Measurements from ENCODE around the gene SLC38A8.

Gene SLC38A8

GRCh38 chr16:84029297-84030047 lies 13.1 kb downstream of the SLC38A8 start:
- TF ChIP-seq EP300 (IDR thresholded peaks at IDR 0.05; ENCODE audit: borderline replicate concordance) (no peak), EGR1 (IDR thresholded peaks at IDR 0.05) (no peak), YY1 (IDR thresholded peaks at IDR 0.05; ENCODE audit: low read depth) (no peak), CREB1 (IDR thresholded peaks at IDR 0.05; ENCODE audit: low read depth) (no peak), REST (IDR thresholded peaks at IDR 0.05; ENCODE audit: low read depth) (no peak)
- TF ChIP-seq, protein P1, sequence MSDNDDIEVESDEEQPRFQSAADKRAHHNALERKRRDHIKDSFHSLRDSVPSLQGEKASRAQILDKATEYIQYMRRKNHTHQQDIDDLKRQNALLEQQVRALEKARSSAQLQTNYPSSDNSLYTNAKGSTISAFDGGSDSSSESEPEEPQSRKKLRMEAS (IDR thresholded peaks at IDR 0.05): no peak

GRCh38 chr16:84027625-84028024 lies 15.0 kb downstream of the SLC38A8 start:
- no peak for TF ChIP-seq REST (IDR thresholded peaks at IDR 0.05; ENCODE audit: low read depth)
- TF ChIP-seq CEBPB (IDR thresholded peaks at IDR 0.05): no peak

GRCh38 chr16:84026606-84027005 lies 16.0 kb downstream of the SLC38A8 start:
- TF ChIP-seq NFIC (IDR thresholded peaks at IDR 0.05) (no peak), CEBPB (IDR thresholded peaks at IDR 0.05) (no peak), RAD21 (IDR thresholded peaks at IDR 0.05; ENCODE audit: low read depth) (no peak), TEAD4 (IDR thresholded peaks at IDR 0.05) (no peak), TAF1 (IDR thresholded peaks at IDR 0.05; ENCODE audit: low read depth) (no peak), ZBTB7A (IDR thresholded peaks at IDR 0.05; ENCODE audit: low read depth) (no peak), CREB1 (IDR thresholded peaks at IDR 0.05; ENCODE audit: low read depth) (no peak), EGR1 (IDR thresholded peaks at IDR 0.05) (no peak), TCF12 (IDR thresholded peaks at IDR 0.05; ENCODE audit: low read depth) (no peak), FOXM1 (IDR thresholded peaks at IDR 0.05; ENCODE audit: borderline replicate concordance, low read depth) (no peak), REST (IDR thresholded peaks at IDR 0.05; ENCODE audit: low read depth) (no peak), YY1 (IDR thresholded peaks at IDR 0.05; ENCODE audit: low read depth) (no peak), EP300 (IDR thresholded peaks at IDR 0.05; ENCODE audit: borderline replicate concordance) (no peak)
- TF ChIP-seq, protein P2, sequence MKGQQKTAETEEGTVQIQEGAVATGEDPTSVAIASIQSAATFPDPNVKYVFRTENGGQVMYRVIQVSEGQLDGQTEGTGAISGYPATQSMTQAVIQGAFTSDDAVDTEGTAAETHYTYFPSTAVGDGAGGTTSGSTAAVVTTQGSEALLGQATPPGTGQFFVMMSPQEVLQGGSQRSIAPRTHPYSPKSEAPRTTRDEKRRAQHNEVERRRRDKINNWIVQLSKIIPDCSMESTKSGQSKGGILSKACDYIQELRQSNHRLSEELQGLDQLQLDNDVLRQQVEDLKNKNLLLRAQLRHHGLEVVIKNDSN (IDR thresholded peaks at IDR 0.05): no peak
- TF ChIP-seq, protein P1 (IDR thresholded peaks at IDR 0.05): no peak

DNA sequence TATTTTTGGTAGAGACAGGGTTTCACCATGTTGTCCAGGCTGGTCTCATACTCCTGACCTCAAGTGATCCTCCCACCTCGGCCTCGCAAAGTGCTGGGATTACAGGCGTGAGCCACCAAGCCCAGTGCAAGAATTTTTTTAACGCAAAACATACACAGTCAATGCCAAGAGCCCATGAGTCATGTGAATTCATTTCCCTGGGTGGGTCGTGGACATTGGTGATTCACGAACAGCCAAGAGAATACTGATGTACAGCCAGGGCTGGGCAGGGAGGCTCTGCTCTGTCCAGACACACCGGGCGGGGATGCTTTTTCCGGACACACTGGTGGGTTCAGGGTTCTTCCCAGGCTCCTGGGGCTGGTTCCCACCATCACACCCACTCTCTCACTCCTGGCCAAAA lies 17.7 kb downstream of the SLC38A8 start:
- TF ChIP-seq CREB1 (IDR thresholded peaks at IDR 0.05; ENCODE audit: low read depth) (no peak), TCF12 (IDR thresholded peaks at IDR 0.05; ENCODE audit: low read depth) (no peak), YY1 (IDR thresholded peaks at IDR 0.05; ENCODE audit: low read depth) (no peak), ZBTB7A (IDR thresholded peaks at IDR 0.05; ENCODE audit: low read depth) (no peak), EP300 (IDR thresholded peaks at IDR 0.05; ENCODE audit: borderline replicate concordance) (no peak), FOXM1 (IDR thresholded peaks at IDR 0.05; ENCODE audit: borderline replicate concordance, low read depth) (no peak), NFIC (IDR thresholded peaks at IDR 0.05) (no peak), RAD21 (IDR thresholded peaks at IDR 0.05; ENCODE audit: low read depth) (no peak)
- TF ChIP-seq, protein P2 (IDR thresholded peaks at IDR 0.05): no peak

DNA sequence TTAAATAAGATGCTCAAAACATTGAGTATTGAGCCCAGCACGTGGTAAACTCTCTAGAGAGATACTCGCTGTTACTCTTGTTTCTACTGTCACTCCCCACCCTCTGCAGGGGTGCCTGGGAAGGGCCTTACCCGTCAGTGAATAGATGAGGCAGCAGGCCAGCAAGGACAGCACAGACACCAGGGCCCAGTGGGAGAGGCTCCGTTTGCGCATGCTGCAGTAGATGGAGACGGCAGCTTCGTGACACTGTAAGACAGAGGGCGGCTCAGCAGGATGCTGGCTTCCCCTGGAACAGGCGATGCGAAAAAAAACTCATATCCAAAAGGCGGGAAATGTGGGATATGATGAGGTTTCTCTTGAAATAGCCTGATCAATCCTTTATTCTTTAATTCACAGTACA lies 20.0 kb downstream of the SLC38A8 start:
- TF ChIP-seq RAD21 (IDR thresholded peaks at IDR 0.05; ENCODE audit: low read depth): no peak
- TF ChIP-seq, protein P1 (IDR thresholded peaks at IDR 0.05): no peak
- TF ChIP-seq CREB1 (IDR thresholded peaks at IDR 0.05; ENCODE audit: low read depth): no peak
- no peak for TF ChIP-seq TEAD4 (IDR thresholded peaks at IDR 0.05)
- no peak for TF ChIP-seq EP300 (IDR thresholded peaks at IDR 0.05; ENCODE audit: borderline replicate concordance)
- no peak for TF ChIP-seq ZBTB7A (IDR thresholded peaks at IDR 0.05; ENCODE audit: low read depth)
- TF ChIP-seq TAF1 (IDR thresholded peaks at IDR 0.05; ENCODE audit: low read depth): no peak
- no peak for TF ChIP-seq TCF12 (IDR thresholded peaks at IDR 0.05; ENCODE audit: low read depth)
- TF ChIP-seq, protein P2 (IDR thresholded peaks at IDR 0.05): no peak
- no peak for TF ChIP-seq FOXM1 (IDR thresholded peaks at IDR 0.05; ENCODE audit: borderline replicate concordance, low read depth)
- no peak for TF ChIP-seq CEBPB (IDR thresholded peaks at IDR 0.05)
- TF ChIP-seq REST (IDR thresholded peaks at IDR 0.05; ENCODE audit: low read depth): no peak
- TF ChIP-seq NFIC (IDR thresholded peaks at IDR 0.05): no peak
